HepG2 (cell line): Measurements from ENCODE around the gene SOCS7. TPM values are rescaled to one million over a fixed set of nuclear protein-coding genes. Genes with fewer than 3 reads are reported as not detected.

Experiments
- DNMT1 ChIP-seq: sonication (generic); formaldehyde crosslinking; IDR thresholded peaks from 2 replicates; pipeline ENCODE4 v1.5.1; 2020; ENCODE audit warnings: mild to moderate bottlenecking, missing genetic modification reagents
- HOXD1 ChIP-seq: sonication (generic); formaldehyde crosslinking; IDR thresholded peaks from 2 replicates; pipeline ENCODE4 v1.5.0; 2020; ENCODE audit warnings: missing genetic modification reagents
- IRF9 ChIP-seq: sonication (generic); formaldehyde crosslinking; IDR thresholded peaks from 2 replicates; pipeline ENCODE4 v1.8.0; 2022; ENCODE audit warnings: missing genetic modification reagents, mild to moderate bottlenecking, borderline replicate concordance
- LBX2 ChIP-seq: sonication (generic); formaldehyde crosslinking; IDR thresholded peaks from 2 replicates; pipeline ENCODE4 v1.5.0; 2020; ENCODE audit warnings: missing genetic modification reagents, mild to moderate bottlenecking, borderline replicate concordance
- NAIF1 ChIP-seq: sonication (generic); formaldehyde crosslinking; IDR thresholded peaks from 2 replicates; pipeline ENCODE4 v1.5.0; 2020; ENCODE audit warnings: mild to moderate bottlenecking, missing genetic modification reagents, borderline replicate concordance
- NCOA1 ChIP-seq: sonication (generic); formaldehyde crosslinking; IDR thresholded peaks from 2 replicates; pipeline ENCODE4 v1.9.0; 2021; ENCODE audit warnings: missing genetic modification reagents
- NFATC3 ChIP-seq: sonication (generic); formaldehyde crosslinking; IDR thresholded peaks from 2 replicates; pipeline ENCODE4 v1.5.1; 2020; ENCODE audit warnings: mild to moderate bottlenecking, missing genetic modification reagents
- ZNF274 ChIP-seq: sonication (generic); formaldehyde crosslinking; IDR thresholded peaks from 2 replicates; pipeline ENCODE4 v1.5.1; 2020; ENCODE audit warnings: mild to moderate bottlenecking, missing genetic modification reagents
- ZNF33B ChIP-seq: sonication (generic); formaldehyde crosslinking; IDR thresholded peaks from 2 replicates; pipeline ENCODE4 v1.5.1; 2020; ENCODE audit warnings: mild to moderate bottlenecking, missing genetic modification reagents
- polyA plus RNA-seq, 8 experiments: library from polyadenylated mRNA; depleted of rRNA in 3 of 8; stranded (reverse) in 7 of 8; unstranded in 1 of 8; fragments of >200 nt; fragmentation: Illumina TruSeq in 4 of 8; extraction: Trizol in 4 of 8; gene quantifications; 2 replicates each; pipeline versions ENCODE4 v1.2.1 to v1.2.3, GENCODE V29; 2011 to 2016; ENCODE audit warnings: low read depth in 4 of 8, missing spikeins in 1 of 8, mixed read lengths in 1 of 8; ENCODE audit not compliant: insufficient read depth in 1 of 8
- total RNA-seq, 5 experiments: library from RNA; depleted of rRNA; stranded (reverse); fragments of >200 nt; fragmentation: Illumina TruSeq; extraction: Trizol; gene quantifications; 2 replicates each; pipeline ENCODE4 v1.2.3, GENCODE V29; 2016; ENCODE audit warnings: low read depth in 1 of 5
- TF ChIP-seq, protein P1 (sequence below): sonication (generic); formaldehyde crosslinking; IDR thresholded peaks from 2 replicates; pipeline ENCODE4 v1.4.0; 2020; ENCODE audit warnings: missing genetic modification reagents, borderline replicate concordance
- TF ChIP-seq, protein P2 (sequence below): sonication (generic); formaldehyde crosslinking; IDR thresholded peaks from 2 replicates; pipeline ENCODE4 v1.4.0; 2020; ENCODE audit warnings: mild to moderate bottlenecking, missing genetic modification reagents
- TF ChIP-seq, protein P3 (sequence below), 2 experiments: fragments of 450-650 bp in 1 of 2; sonication (generic) in 1 of 2; formaldehyde crosslinking; IDR thresholded peaks; 2 replicates each; pipeline versions ENCODE4 v1.5.0 to v1.8.0; 2020 to 2022; ENCODE audit warnings: mild to moderate bottlenecking in 1 of 2, missing genetic modification reagents in 1 of 2
- TF ChIP-seq, protein P4 (sequence below): sonication (generic); formaldehyde crosslinking; conservative IDR thresholded peaks from 2 replicates; pipeline ENCODE4 v1.4.0; 2020; ENCODE audit warnings: missing genetic modification reagents

Gene SOCS7
- total and polyA plus RNA-seq, 2 of the 13 experiments (the other 11 are each of a cell fraction or from before 2014, with no cell fraction given) = 19.2 to 24.2 TPM

- TF ChIP-seq IRF9 = no peak
- TF ChIP-seq LBX2 = no peak
- TF ChIP-seq, protein P1, sequence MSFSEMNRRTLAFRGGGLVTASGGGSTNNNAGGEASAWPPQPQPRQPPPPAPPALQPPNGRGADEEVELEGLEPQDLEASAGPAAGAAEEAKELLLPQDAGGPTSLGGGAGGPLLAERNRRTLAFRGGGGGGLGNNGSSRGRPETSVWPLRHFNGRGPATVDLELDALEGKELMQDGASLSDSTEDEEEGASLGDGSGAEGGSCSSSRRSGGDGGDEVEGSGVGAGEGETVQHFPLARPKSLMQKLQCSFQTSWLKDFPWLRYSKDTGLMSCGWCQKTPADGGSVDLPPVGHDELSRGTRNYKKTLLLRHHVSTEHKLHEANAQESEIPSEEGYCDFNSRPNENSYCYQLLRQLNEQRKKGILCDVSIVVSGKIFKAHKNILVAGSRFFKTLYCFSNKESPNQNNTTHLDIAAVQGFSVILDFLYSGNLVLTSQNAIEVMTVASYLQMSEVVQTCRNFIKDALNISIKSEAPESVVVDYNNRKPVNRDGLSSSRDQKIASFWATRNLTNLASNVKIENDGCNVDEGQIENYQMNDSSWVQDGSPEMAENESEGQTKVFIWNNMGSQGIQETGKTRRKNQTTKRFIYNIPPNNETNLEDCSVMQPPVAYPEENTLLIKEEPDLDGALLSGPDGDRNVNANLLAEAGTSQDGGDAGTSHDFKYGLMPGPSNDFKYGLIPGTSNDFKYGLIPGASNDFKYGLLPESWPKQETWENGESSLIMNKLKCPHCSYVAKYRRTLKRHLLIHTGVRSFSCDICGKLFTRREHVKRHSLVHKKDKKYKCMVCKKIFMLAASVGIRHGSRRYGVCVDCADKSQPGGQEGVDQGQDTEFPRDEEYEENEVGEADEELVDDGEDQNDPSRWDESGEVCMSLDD (CRISPR knock-in tag) = no peak
- TF ChIP-seq ZNF33B (CRISPR knock-in tag) = no peak
- TF ChIP-seq DNMT1 (CRISPR knock-in tag) = no peak
- no peak for TF ChIP-seq NAIF1 (CRISPR knock-in tag)
- TF ChIP-seq, protein P2, sequence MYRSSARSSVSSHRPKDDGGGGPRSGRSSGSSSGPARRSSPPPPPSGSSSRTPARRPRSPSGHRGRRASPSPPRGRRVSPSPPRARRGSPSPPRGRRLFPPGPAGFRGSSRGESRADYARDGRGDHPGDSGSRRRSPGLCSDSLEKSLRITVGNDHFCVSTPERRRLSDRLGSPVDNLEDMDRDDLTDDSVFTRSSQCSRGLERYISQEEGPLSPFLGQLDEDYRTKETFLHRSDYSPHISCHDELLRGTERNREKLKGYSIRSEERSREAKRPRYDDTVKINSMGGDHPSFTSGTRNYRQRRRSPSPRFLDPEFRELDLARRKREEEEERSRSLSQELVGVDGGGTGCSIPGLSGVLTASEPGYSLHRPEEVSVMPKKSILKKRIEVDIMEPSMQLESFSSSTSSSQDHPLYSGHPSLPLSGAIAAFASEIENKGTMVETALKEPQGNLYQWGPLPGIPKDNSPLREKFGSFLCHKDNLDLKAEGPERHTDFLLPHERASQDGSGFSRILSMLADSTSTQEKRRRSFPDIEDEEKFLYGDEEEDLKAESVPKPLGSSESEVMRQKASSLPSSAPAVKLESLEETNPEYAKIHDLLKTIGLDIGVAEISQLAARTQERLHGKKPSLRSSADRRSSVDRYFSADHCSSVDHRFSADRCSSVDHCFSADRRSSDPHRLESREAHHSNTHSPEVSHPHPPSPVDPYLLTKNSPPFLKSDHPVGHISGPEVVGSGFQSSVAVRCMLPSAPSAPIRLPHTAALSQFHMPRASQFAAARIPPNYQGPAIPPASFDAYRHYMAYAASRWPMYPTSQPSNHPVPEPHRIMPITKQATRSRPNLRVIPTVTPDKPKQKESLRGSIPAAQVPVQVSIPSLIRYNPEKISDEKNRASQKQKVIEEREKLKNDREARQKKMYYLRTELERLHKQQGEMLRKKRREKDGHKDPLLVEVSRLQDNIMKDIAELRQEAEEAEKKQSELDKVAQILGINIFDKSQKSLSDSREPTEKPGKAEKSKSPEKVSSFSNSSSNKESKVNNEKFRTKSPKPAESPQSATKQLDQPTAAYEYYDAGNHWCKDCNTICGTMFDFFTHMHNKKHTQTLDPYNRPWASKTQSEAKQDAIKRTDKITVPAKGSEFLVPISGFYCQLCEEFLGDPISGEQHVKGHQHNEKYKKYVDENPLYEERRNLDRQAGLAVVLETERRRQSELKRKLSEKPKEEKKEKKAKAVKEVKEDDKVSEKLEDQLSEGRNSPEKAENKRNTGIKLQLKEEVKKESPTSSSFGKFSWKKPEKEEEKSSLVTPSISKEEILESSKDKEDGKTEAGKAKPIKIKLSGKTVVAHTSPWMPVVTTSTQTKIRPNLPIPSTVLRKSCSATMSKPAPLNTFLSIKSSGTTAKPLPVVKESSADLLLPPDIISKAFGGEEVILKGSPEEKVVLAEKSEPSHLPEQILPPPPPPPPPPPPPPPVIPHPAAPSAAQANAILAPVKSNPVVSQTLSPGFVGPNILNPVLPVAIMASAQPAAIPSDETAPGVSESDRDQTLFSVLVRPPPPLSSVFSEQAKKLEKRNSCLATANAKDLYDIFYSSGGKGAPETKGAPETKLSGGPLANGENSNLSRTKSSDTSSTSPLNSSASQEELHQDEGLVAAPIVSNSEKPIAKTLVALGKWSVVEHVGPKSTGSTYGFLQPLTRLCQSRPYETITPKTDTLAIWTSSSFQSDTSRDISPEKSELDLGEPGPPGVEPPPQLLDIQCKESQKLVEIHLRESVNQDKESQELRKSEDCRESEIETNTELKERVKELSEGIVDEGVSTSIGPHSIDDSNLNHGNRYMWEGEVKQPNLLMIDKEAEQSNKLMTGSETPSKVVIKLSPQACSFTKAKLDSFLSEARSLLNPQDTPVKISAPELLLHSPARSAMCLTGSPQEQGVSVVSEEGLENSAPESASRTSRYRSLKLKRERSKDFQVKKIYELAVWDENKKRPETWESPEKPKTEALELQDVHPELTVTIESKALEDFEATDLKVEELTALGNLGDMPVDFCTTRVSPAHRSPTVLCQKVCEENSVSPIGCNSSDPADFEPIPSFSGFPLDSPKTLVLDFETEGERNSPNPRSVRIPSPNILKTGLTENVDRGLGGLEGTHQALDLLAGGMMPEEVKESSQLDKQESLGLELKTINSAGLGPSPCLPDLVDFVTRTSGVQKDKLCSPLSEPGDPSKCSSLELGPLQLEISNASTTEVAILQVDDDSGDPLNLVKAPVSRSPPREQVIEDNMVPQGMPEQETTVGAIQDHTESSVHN (CRISPR knock-in tag) = no peak
- no peak; the same call in 1 of the 2 replicates for TF ChIP-seq NCOA1 (CRISPR knock-in tag)
- TF ChIP-seq HOXD1 = no peak
- no peak for TF ChIP-seq ZNF274 (CRISPR knock-in tag)
- no peak for TF ChIP-seq NFATC3 (CRISPR knock-in tag)
- TF ChIP-seq, protein P3, sequence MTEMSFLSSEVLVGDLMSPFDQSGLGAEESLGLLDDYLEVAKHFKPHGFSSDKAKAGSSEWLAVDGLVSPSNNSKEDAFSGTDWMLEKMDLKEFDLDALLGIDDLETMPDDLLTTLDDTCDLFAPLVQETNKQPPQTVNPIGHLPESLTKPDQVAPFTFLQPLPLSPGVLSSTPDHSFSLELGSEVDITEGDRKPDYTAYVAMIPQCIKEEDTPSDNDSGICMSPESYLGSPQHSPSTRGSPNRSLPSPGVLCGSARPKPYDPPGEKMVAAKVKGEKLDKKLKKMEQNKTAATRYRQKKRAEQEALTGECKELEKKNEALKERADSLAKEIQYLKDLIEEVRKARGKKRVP (CRISPR knock-in tag; IDR thresholded peaks at IDR 0.05) = no peak
- TF ChIP-seq, protein P4, sequence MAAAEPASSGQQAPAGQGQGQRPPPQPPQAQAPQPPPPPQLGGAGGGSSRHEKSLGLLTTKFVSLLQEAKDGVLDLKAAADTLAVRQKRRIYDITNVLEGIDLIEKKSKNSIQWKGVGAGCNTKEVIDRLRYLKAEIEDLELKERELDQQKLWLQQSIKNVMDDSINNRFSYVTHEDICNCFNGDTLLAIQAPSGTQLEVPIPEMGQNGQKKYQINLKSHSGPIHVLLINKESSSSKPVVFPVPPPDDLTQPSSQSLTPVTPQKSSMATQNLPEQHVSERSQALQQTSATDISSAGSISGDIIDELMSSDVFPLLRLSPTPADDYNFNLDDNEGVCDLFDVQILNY (CRISPR knock-in tag) = no peak
These were observed 821 bp downstream of the SOCS7 start (continued) for GRCh38 chr17:38352245-38353085.
